HS-5 (cell line): Measurements from ENCODE around the gene SMAD9.
"Not testable (repeated sequence)": the region's sequence is repeated elsewhere in the genome, so short reads cannot be mapped to it uniquely, and the experiment has no call there.

Experiments used
- DNase-seq: peaks from one replicate; pipeline ENCODE4 v3.0.0-alpha.2; 2012; ENCODE audit warnings: low read depth

The SMAD9 gene

GRCh38 chr13:36910545-36910944 is 9.5 kb downstream of the SMAD9 start:
- no peak for DNase-seq

- DNase-seq: no peak
Measured at GRCh38 chr13:36907821-36908220, 12.2 kb downstream of the SMAD9 start.

- DNase-seq: no peak
Measured at GRCh38 chr13:36907266-36907665, 12.8 kb downstream of the SMAD9 start.

- DNase-seq: no peak
Measured at GRCh38 chr13:36905944-36906343, 14.1 kb downstream of the SMAD9 start.

GRCh38 chr13:36903925-36904595 is 16.0 kb downstream of the SMAD9 start:
- DNase-seq: no peak

- DNase-seq: no peak
Measured at GRCh38 chr13:36897054-36897616, 22.9 kb downstream of the SMAD9 start.

GRCh38 chr13:36891752-36892151 is 28.3 kb downstream of the SMAD9 start:
- no peak for DNase-seq

- no peak for DNase-seq
Measured at GRCh38 chr13:36888645-36889044, 31.4 kb downstream of the SMAD9 start.

GRCh38 chr13:36887758-36888521 is 32.1 kb downstream of the SMAD9 start:
- no peak for DNase-seq

GRCh38 chr13:36885901-36886300 is 34.1 kb downstream of the SMAD9 start:
- DNase-seq: no peak

GRCh38 chr13:36884235-36884634 is 35.8 kb downstream of the SMAD9 start:
- no peak for DNase-seq

- DNase-seq: no peak
Measured at GRCh38 chr13:36883824-36884223, 36.2 kb downstream of the SMAD9 start.

- DNase-seq: not testable (repeated sequence)
Measured at GRCh38 chr13:36883392-36883791, 36.6 kb downstream of the SMAD9 start.

- DNase-seq: no peak
Measured at GRCh38 chr13:36882829-36883390, 37.1 kb downstream of the SMAD9 start.

GRCh38 chr13:36880961-36881360 is 39.1 kb downstream of the SMAD9 start:
- no peak for DNase-seq

GRCh38 chr13:36879218-36879938 is 40.7 kb downstream of the SMAD9 start:
- no peak for DNase-seq

GRCh38 chr13:36875961-36876360 is 44.1 kb downstream of the SMAD9 start:
- DNase-seq: no peak

GRCh38 chr13:36875431-36875830 is 44.6 kb downstream of the SMAD9 start:
- no peak for DNase-seq

- no peak for DNase-seq
Measured at GRCh38 chr13:36872621-36873020, 47.4 kb downstream of the SMAD9 start.

- DNase-seq: no peak
Measured at GRCh38 chr13:36870050-36870692, 49.9 kb downstream of the SMAD9 start.

- DNase-seq: no peak
Measured at GRCh38 chr13:36866232-36866631, 53.8 kb downstream of the SMAD9 start.

GRCh38 chr13:36865265-36865664 is 54.8 kb downstream of the SMAD9 start:
- no peak for DNase-seq
